ACC112 (cell line): Measurements from ENCODE around the gene COBL.
"Not testable (repeated sequence)": the region's sequence is repeated elsewhere in the genome, so short reads cannot be mapped to it uniquely, and the experiment has no call there.

Experiments
- H2AFZ ChIP-seq: fragments of 200-600 bp; sonication (generic); one replicate; pipeline ENCODE4 v1.6.0; 2017; ENCODE audit warnings: antibody characterized with exemption, low read length; ENCODE audit not compliant: unreplicated experiment
- H3K27ac ChIP-seq: fragments of 200-600 bp; sonication (generic); 2 replicates; pipeline ENCODE4 v1.5.1; 2014; ENCODE audit warnings: low read depth, mild to moderate bottlenecking, antibody characterized with exemption, low read length, moderate library complexity
- H3K27me3 ChIP-seq: fragments of 200-600 bp; sonication (generic); 2 replicates; pipeline ENCODE4 v1.6.1; 2014; ENCODE audit warnings: mild to moderate bottlenecking, antibody characterized with exemption, low read length, moderate library complexity, mixed read lengths; ENCODE audit not compliant: insufficient read depth
- H3K36me3 ChIP-seq: fragments of 200-600 bp; sonication (generic); 2 replicates; pipeline ENCODE4 v1.6.1; 2016; ENCODE audit warnings: mild to moderate bottlenecking, antibody characterized with exemption, low read length, moderate library complexity, mixed read lengths; ENCODE audit not compliant: insufficient read depth
- H3K4me1 ChIP-seq: fragments of 200-600 bp; sonication (generic); one replicate; pipeline ENCODE4 v1.6.1; 2016; ENCODE audit warnings: low read length, mixed read lengths; ENCODE audit not compliant: insufficient read depth, unreplicated experiment, control insufficient read depth
- H3K4me3 ChIP-seq: fragments of 200-600 bp; sonication (generic); 2 replicates; pipeline ENCODE4 v1.5.1; 2014; ENCODE audit warnings: mild to moderate bottlenecking, low read depth, low read length
- H3K79me2 ChIP-seq: fragments of 200-600 bp; sonication (generic); one replicate; pipeline ENCODE4 v1.6.0; 2016; ENCODE audit warnings: low read length; ENCODE audit not compliant: control insufficient read depth, unreplicated experiment, insufficient read depth

Gene COBL

DNA sequence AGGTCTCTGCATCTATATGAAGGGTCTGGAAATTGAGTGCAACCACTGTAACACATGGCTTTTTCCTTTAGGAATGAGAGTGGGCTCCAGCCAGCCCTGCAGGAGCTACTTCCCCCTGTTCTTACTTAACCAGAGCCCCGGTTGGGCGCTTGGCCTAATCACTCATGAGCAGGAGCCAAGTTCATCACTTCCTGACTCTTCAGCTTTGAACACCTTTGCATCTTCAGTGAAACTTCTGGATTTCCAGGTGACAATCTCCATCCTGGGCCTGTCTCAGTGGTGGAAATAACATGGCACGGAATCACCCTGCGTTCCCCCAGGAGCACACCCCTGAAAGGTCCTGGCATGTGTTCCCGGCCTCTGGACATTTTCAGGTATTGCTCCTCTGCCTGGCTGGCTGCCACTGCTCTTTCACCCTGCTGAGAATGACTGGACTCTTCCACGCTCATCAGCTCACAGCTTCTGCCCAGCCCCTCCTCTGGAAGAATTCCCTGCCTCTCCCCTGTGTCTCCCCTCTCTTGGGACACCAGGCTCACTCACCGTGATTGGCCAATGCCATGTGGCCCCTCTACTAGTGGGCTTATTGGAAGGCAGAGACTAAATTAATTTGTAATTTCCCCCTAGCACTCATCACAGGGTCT lies 304.8 kb downstream of the COBL start:
- no peaks in the 10 kb centered on the region for H3K79me2 ChIP-seq
- H3K4me3 ChIP-seq = no peak overlapping the region
- H3K27me3 ChIP-seq = no peaks in the 10 kb centered on the region
- peaks cover 14% of the 10 kb centered on the region for H3K4me1 ChIP-seq
- no peak overlapping the region for H2AFZ ChIP-seq
- H3K36me3 ChIP-seq = no peaks in the 10 kb centered on the region
- H3K27ac ChIP-seq = no peak overlapping the region

DNA sequence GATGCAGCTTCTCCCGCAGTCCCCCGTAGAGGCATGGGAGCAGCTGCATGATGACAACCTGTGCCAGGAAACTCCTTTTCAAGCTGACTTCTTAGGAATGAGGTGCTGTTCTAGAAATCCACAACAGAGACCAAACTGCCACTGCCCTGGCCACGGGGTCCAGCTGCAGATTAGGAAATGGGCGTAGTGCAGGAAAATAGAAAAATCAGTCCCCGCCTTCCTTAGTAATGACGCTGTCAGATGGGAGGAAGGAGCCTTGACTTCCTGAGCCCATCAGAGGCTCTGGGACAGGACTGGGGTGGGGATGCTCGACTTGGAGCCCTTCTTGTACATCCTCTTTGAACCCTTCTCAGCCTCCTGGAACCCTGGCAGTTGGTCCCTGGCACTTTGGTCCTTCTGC lies 306.1 kb downstream of the COBL start:
- H3K4me3 ChIP-seq = no peak overlapping the region
- H2AFZ ChIP-seq = no peak overlapping the region
- H3K36me3 ChIP-seq = no peaks in the 10 kb centered on the region
- peak overlapping the region; percentile 21; the same call in 1 of the 2 replicates for H3K27ac ChIP-seq
- H3K79me2 ChIP-seq = no peaks in the 10 kb centered on the region
- H3K27me3 ChIP-seq = no peaks in the 10 kb centered on the region
- H3K4me1 ChIP-seq = peaks cover 14% of the 10 kb centered on the region

DNA sequence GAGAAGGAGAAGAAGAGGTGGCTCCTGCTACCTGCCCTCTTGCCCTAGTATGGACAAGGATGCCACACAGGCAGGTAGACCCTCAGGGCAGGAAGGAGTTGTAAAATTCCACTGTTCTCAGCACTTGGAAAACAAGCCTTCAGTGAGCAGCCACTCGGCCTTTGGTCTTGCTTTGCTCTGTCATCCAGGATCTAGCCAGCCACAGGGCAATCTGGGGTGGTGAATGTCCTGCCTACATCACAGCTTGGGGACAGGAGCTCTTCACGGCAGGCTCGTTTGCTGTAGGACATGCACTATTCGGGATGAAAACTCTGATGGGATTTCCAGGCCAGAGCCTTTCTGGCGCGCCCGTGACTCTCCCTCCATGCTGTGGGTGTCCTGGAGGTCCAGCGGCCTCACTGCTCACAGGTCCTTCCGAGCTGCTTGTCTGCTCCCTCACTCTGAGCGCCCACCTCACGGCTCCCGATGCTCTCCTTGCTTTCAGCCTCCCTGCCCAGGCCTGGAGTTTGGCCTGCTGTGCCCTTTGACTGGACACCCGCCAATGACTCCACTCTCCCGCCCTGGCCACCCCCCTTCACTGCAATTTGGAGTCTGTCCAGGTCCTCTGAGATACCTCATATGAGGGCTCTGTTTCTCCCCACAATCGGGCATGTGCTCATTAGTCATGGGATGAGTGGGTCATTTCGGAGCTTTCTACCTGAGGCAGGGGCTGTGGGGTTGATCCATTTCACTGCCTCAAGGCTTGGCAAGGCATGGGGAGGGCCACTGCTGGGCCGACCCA lies 306.7 kb downstream of the COBL start:
- H2AFZ ChIP-seq = no peak overlapping the region
- peak overlapping the region; percentile 21; the same call in 1 of the 2 replicates for H3K27ac ChIP-seq
- H3K27me3 ChIP-seq = no peaks in the 10 kb centered on the region
- no peaks in the 10 kb centered on the region for H3K36me3 ChIP-seq
- H3K79me2 ChIP-seq = no peaks in the 10 kb centered on the region
- peaks cover 14% of the 10 kb centered on the region for H3K4me1 ChIP-seq
- no peak overlapping the region for H3K4me3 ChIP-seq

DNA sequence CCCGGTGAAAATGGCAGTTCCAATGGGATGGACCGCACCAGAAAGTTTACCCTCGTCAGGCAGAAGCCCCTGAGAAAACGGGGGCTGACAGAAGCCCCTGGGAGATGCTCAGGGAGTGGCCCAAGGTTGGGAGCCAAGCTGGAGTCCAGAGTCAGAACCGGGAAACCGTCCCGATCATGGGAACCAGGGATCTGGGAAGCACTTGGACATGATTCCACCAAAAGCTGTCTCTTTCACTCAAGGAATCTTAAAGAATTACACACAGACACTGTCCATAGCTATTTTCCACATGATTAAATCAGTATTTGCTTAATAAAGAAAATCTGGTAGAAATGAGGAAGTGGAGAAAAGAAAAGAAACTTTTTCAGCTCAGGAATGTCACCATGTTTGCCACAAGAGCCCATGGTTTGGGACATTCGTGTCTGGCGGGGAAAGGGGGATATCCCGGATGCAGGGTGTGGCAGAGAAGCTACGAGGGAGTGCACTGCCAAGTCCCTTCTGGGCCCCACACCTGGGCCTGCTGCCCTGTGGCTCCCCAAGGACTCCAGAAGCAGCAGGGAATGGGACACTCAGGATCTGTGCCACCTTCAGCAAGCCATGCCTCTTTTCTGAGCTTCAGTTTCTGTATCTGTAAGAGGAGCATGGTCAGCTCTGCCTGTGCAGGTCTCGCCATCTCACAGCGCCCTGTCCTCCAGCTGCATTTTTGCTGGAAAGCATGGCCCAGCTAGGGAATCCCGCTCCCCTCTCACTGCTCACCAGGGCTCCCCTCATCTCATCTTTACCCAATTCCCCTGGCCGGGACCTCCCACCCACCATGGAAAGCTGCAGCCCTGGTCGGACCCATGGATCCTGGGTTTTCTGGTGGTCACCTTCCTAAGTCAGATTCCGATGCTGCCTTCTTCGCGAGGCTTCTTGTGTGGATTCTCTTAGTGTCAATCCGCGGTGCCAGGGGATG lies 308.8 kb downstream of the COBL start:
- H3K4me3 ChIP-seq = no peak overlapping the region
- no peak overlapping the region for H2AFZ ChIP-seq
- H3K27ac ChIP-seq = no peak overlapping the region
- H3K79me2 ChIP-seq = no peaks in the 10 kb centered on the region
- no peaks in the 10 kb centered on the region for H3K27me3 ChIP-seq
- no peaks in the 10 kb centered on the region for H3K36me3 ChIP-seq
- peaks cover 14% of the 10 kb centered on the region for H3K4me1 ChIP-seq

DNA sequence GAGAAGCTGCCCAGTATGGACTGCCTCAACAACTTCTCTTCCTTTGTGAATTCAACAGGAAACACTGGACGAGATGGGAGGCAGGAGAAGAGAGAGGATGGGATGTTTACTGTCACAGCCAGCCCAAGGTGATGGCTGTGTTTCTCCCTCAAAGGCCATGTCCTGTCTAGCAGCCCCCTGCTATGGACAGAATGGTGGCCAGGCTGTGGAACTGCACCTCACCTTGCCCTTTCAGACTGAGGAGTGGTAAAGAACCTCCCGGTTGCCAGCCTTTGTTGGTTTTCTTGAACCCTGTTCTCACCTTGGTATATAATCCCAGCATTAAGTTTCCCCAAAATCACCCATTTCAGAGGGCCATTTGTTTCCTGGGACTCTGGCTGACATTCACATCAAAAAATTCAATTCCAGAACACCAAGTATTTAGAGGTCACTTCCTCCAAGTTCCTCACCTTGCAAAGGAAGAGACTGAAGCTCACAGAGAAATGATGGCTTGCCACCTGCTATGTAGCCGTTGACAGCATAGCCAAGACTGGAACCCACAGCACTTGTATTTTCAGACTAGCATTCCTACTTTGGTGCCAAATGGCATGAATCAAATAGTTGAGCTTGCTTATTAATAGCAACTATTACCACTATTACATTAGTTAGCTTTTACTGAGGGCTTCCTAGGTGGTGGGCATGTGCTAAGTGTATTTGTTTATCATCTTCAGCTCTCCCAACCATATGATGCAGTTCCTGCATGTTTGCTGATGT lies 309.9 kb downstream of the COBL start:
- H2AFZ ChIP-seq = no peak overlapping the region
- no peak overlapping the region for H3K27ac ChIP-seq

GRCh38 chr7:51005074-51005473 lies 311.5 kb downstream of the COBL start:
- no peak overlapping the region for H3K27ac ChIP-seq
- peaks cover 6% of the 10 kb centered on the region for H3K4me1 ChIP-seq
- no peak overlapping the region for H3K4me3 ChIP-seq
- H3K79me2 ChIP-seq = no peaks in the 10 kb centered on the region
- no peak overlapping the region for H2AFZ ChIP-seq
- no peaks in the 10 kb centered on the region for H3K36me3 ChIP-seq
- H3K27me3 ChIP-seq = no peaks in the 10 kb centered on the region

More for the DNA sequence above, 309.9 kb downstream of the COBL start:
- Histone ChIP-seq H3K27me3 (no peaks in the 10 kb centered on the region), H3K79me2 (no peaks in the 10 kb centered on the region), H3K4me1 (peaks cover 14% of the 10 kb centered on the region), H3K4me3 (no peak overlapping the region), H3K36me3 (no peaks in the 10 kb centered on the region)

DNA sequence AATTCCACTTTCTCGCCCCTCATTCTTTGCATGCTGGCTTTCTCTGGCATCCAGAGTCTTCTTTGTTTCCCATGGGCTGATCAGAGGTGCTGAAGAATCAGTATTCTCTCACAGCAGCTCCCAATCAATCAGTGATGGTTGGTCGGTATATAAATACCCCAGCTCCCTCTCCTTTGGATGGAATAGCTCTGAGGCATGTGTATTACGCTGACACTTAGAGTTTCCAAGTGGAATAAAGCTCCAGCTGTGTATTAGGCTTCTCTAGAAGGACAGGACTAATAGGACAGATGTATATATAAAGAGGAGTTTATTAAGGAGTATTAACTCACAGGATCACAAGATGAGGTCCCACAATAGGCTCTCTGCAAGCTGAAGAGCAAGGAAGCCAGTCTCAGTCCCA lies 315.7 kb downstream of the COBL start:
- Histone ChIP-seq H2AFZ (no peak overlapping the region), H3K4me1 (no peaks in the 10 kb centered on the region), H3K36me3 (no peaks in the 10 kb centered on the region), H3K27me3 (no peaks in the 10 kb centered on the region), H3K4me3 (no peak overlapping the region), H3K79me2 (no peaks in the 10 kb centered on the region), H3K27ac (no peak overlapping the region)

GRCh38 chr7:50994753-50995319 lies 321.8 kb downstream of the COBL start:
- no peaks in the 10 kb centered on the region for H3K36me3 ChIP-seq
- H3K27ac ChIP-seq = no peak overlapping the region
- H3K4me3 ChIP-seq = no peak overlapping the region
- no peaks in the 10 kb centered on the region for H3K27me3 ChIP-seq
- no peaks in the 10 kb centered on the region for H3K79me2 ChIP-seq
- no peaks in the 10 kb centered on the region for H3K4me1 ChIP-seq
- no peak overlapping the region for H2AFZ ChIP-seq

DNA sequence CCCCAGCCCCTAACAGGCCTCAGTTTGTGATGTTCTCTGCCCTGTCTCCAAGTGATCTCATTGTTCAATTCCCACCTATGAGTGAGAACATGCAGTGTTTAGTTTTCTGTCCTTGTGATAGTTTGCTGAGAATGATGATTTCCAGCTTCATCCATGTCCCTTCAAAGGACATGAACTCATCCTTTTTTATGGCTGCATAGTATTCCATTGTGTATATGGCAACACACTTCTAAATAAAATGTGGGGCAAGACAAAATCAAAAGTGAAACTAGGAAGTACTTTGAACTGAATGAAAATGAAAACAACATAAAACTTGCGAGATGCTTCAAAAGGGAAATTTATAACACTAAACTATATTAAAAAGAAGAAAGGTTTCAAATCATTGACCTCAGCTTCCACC lies 326.4 kb downstream of the COBL start:
- not testable (repeated sequence) for H3K4me1 ChIP-seq, H3K27ac ChIP-seq, H2AFZ ChIP-seq, H3K79me2 ChIP-seq, H3K4me3 ChIP-seq, H3K36me3 ChIP-seq, H3K27me3 ChIP-seq

- H3K79me2 ChIP-seq = no peaks in the 10 kb centered on the region
- no peak overlapping the region for H3K27ac ChIP-seq
- no peaks in the 10 kb centered on the region for H3K36me3 ChIP-seq
- no peaks in the 10 kb centered on the region for H3K27me3 ChIP-seq
- no peak overlapping the region for H2AFZ ChIP-seq
- H3K4me3 ChIP-seq = no peak overlapping the region
- H3K4me1 ChIP-seq = no peaks in the 10 kb centered on the region
Measured at GRCh38 chr7:50988988-50989387, 327.6 kb downstream of the COBL start.
